HepG2 (cell line): ENCODE data around the gene MAPRE3. TPM values are rescaled to one million over a fixed set of nuclear protein-coding genes. Genes with fewer than 3 reads are reported as not detected.

ENCODE experiments used
- BORCS8-MEF2B ChIP-seq: sonication (generic); formaldehyde crosslinking; IDR thresholded peaks from 2 replicates; pipeline ENCODE4 v1.8.0; 2022; ENCODE audit warnings: mild to moderate bottlenecking, missing genetic modification reagents
- BRCA1 ChIP-seq: sonication (generic); formaldehyde crosslinking; IDR thresholded peaks from 2 replicates; pipeline ENCODE4 v1.4.0; 2020; ENCODE audit warnings: missing genetic modification reagents
- CC2D1A ChIP-seq: sonication (generic); formaldehyde crosslinking; IDR thresholded peaks from 2 replicates; pipeline ENCODE4 v1.8.1; 2023; ENCODE audit warnings: mild to moderate bottlenecking, missing genetic modification reagents
- E2F5 ChIP-seq: sonication (generic); formaldehyde crosslinking; conservative IDR thresholded peaks from 2 replicates; pipeline ENCODE4 v1.4.0; 2020; ENCODE audit warnings: missing genetic modification reagents
- EEA1 ChIP-seq: sonication (generic); formaldehyde crosslinking; IDR thresholded peaks from 2 replicates; pipeline ENCODE4 v1.5.1; 2020; ENCODE audit warnings: mild to moderate bottlenecking, missing genetic modification reagents, borderline replicate concordance
- FOXA3 ChIP-seq: IDR thresholded peaks from 2 replicates; pipeline ENCODE4 v1.6.1; 2016; ENCODE audit warnings: missing genetic modification reagents, missing compliant biosample characterization
- GTF3A ChIP-seq: sonication (generic); formaldehyde crosslinking; conservative IDR thresholded peaks from 2 replicates; pipeline ENCODE4 v1.4.0; 2020; ENCODE audit warnings: mild to moderate bottlenecking, missing genetic modification reagents
- HNRNPL ChIP-seq: fragments of 200-400 bp; formaldehyde crosslinking; IDR thresholded peaks from 2 replicates; pipeline ENCODE4 v1.6.1; 2017; ENCODE audit warnings: mild to moderate bottlenecking, low read depth, low read length
- KAT7 ChIP-seq: IDR thresholded peaks from 2 replicates; pipeline ENCODE4 v1.6.1; 2018; ENCODE audit warnings: borderline replicate concordance, missing compliant biosample characterization
- KLF13 ChIP-seq: sonication (generic); formaldehyde crosslinking; IDR thresholded peaks from 2 replicates; pipeline ENCODE4 v1.4.0; 2020; ENCODE audit warnings: mild to moderate bottlenecking, missing genetic modification reagents
- MTF1 ChIP-seq: sonication (generic); formaldehyde crosslinking; IDR thresholded peaks from 2 replicates; pipeline ENCODE4 v1.5.0; 2020; ENCODE audit warnings: missing genetic modification reagents
- NCOA1 ChIP-seq: sonication (generic); formaldehyde crosslinking; IDR thresholded peaks from 2 replicates; pipeline ENCODE4 v1.9.0; 2021; ENCODE audit warnings: missing genetic modification reagents
- NR2C2 ChIP-seq: sonication (generic); formaldehyde crosslinking; IDR thresholded peaks from 2 replicates; pipeline ENCODE4 v1.4.0; 2020; ENCODE audit warnings: missing genetic modification reagents, mild to moderate bottlenecking, moderate library complexity, borderline replicate concordance
- SIN3B ChIP-seq: fragments of 150-350 bp; IDR thresholded peaks from 2 replicates; pipeline ENCODE4 v1.6.1; 2014; ENCODE audit warnings: low read length
- SOX5 ChIP-seq: IDR thresholded peaks from 2 replicates; pipeline ENCODE4 v1.6.1; 2016; ENCODE audit warnings: borderline replicate concordance
- SP140L ChIP-seq: sonication (generic); formaldehyde crosslinking; IDR thresholded peaks from 2 replicates; pipeline ENCODE4 v1.4.0; 2020; ENCODE audit warnings: missing genetic modification reagents, borderline replicate concordance
- TEF ChIP-seq: sonication (generic); formaldehyde crosslinking; IDR thresholded peaks from 2 replicates; pipeline ENCODE4 v1.5.0; 2020; ENCODE audit warnings: missing genetic modification reagents
- THAP7 ChIP-seq: sonication (generic); formaldehyde crosslinking; IDR thresholded peaks from 2 replicates; pipeline ENCODE4 v1.8.1; 2023; ENCODE audit warnings: mild to moderate bottlenecking, missing genetic modification reagents
- ZBTB21 ChIP-seq: sonication (generic); formaldehyde crosslinking; IDR thresholded peaks from 2 replicates; pipeline ENCODE4 v1.4.0; 2020; ENCODE audit warnings: missing genetic modification reagents
- ZKSCAN1 ChIP-seq: fragments of 150-350 bp; IDR thresholded peaks from 2 replicates; pipeline ENCODE4 v1.6.1; 2014; ENCODE audit warnings: low read length
- ZNF207 ChIP-seq: fragments of 450-650 bp; IDR thresholded peaks from 2 replicates; pipeline ENCODE4 v1.6.1; 2016; ENCODE audit warnings: antibody characterized with exemption, borderline replicate concordance
- ZNF230 ChIP-seq: sonication (generic); formaldehyde crosslinking; IDR thresholded peaks from 2 replicates; pipeline ENCODE4 v1.4.0; 2020; ENCODE audit warnings: mild to moderate bottlenecking, missing genetic modification reagents
- ZNF34 ChIP-seq: sonication (generic); formaldehyde crosslinking; IDR thresholded peaks from 2 replicates; pipeline ENCODE4 v1.4.0; 2020; ENCODE audit warnings: mild to moderate bottlenecking, missing genetic modification reagents, borderline replicate concordance
- ZNF607 ChIP-seq: sonication (generic); formaldehyde crosslinking; IDR thresholded peaks from 2 replicates; pipeline ENCODE4 v1.5.1; 2020; ENCODE audit warnings: missing genetic modification reagents, mild to moderate bottlenecking, borderline replicate concordance
- ZNF616 ChIP-seq: sonication (generic); formaldehyde crosslinking; IDR thresholded peaks from 2 replicates; pipeline ENCODE4 v1.5.0; 2020; ENCODE audit warnings: low read depth, mild to moderate bottlenecking, missing genetic modification reagents
- ZNF644 ChIP-seq: IDR thresholded peaks from 2 replicates; pipeline ENCODE4 v1.6.1; 2016; ENCODE audit warnings: low read depth
- ZNF772 ChIP-seq: sonication (generic); formaldehyde crosslinking; IDR thresholded peaks from 2 replicates; pipeline ENCODE4 v1.5.0; 2020; ENCODE audit warnings: mild to moderate bottlenecking, missing genetic modification reagents
- ZNF777 ChIP-seq: sonication (generic); formaldehyde crosslinking; IDR thresholded peaks from 2 replicates; pipeline ENCODE4 v1.4.0; 2020; ENCODE audit warnings: missing genetic modification reagents
- polyA plus RNA-seq, 8 experiments: library from polyadenylated mRNA; depleted of rRNA in 3 of 8; stranded (reverse) in 7 of 8; unstranded in 1 of 8; fragments of >200 nt; fragmentation: Illumina TruSeq in 4 of 8; extraction: Trizol in 4 of 8; gene quantifications; 2 replicates each; pipeline versions ENCODE4 v1.2.1 to v1.2.3, GENCODE V29; 2011 to 2016; ENCODE audit warnings: low read depth in 4 of 8, missing spikeins in 1 of 8, mixed read lengths in 1 of 8; ENCODE audit not compliant: insufficient read depth in 1 of 8
- total RNA-seq, 5 experiments: library from RNA; depleted of rRNA; stranded (reverse); fragments of >200 nt; fragmentation: Illumina TruSeq; extraction: Trizol; gene quantifications; 2 replicates each; pipeline ENCODE4 v1.2.3, GENCODE V29; 2016; ENCODE audit warnings: low read depth in 1 of 5

The MAPRE3 gene
- total and polyA plus RNA-seq, 2 of the 13 experiments (the other 11 are each of a cell fraction or from before 2014, with no cell fraction given), result 0.31 to 0.91 TPM

- 0 out of 2 replicates have a peak, but pooled peaks have one; percentile 70 for TF ChIP-seq SP140L (CRISPR knock-in tag)
- no peak for TF ChIP-seq BORCS8-MEF2B
- no peak for TF ChIP-seq CC2D1A (CRISPR knock-in tag)
- TF ChIP-seq ZNF644, result peak; percentile 55; the same call in 1 of the 2 replicates
- no peak for TF ChIP-seq ZNF607 (CRISPR knock-in tag)
- no peak for TF ChIP-seq ZNF777 (CRISPR knock-in tag)
- TF ChIP-seq FOXA3 (CRISPR knock-in tag), result peak; percentile 63
- TF ChIP-seq ZKSCAN1, result no peak
- peak; percentile 39; the same call in 1 of the 2 replicates for TF ChIP-seq ZNF230 (CRISPR knock-in tag)
- no peak; the same call in none of the 2 replicates for TF ChIP-seq SOX5 (CRISPR knock-in tag)
- no peak for TF ChIP-seq ZNF207
- TF ChIP-seq ZNF616 (CRISPR knock-in tag), result peak; percentile 33; the same call in 1 of the 2 replicates
- TF ChIP-seq BRCA1 (CRISPR knock-in tag), result peak; percentile 89; the same call in 1 of the 2 replicates
- TF ChIP-seq SIN3B, result no peak
- no peak; the same call in 1 of the 2 replicates for TF ChIP-seq KLF13 (CRISPR knock-in tag)
- TF ChIP-seq ZNF772 (CRISPR knock-in tag), result no peak
- no peak for TF ChIP-seq THAP7 (CRISPR knock-in tag)
- TF ChIP-seq GTF3A, result no peak
- TF ChIP-seq NR2C2 (CRISPR knock-in tag), result no peak; the same call in none of the 2 replicates
- no peak for TF ChIP-seq E2F5
- TF ChIP-seq NCOA1, result no peak
- TF ChIP-seq ZBTB21, result no peak
- 0 out of 2 replicates have a peak, but pooled peaks have one; percentile 41 for TF ChIP-seq HNRNPL
- TF ChIP-seq TEF (CRISPR knock-in tag), result no peak
- no peak for TF ChIP-seq MTF1
- TF ChIP-seq EEA1 (CRISPR knock-in tag), result no peak
- no peak for TF ChIP-seq ZNF34 (CRISPR knock-in tag)
- TF ChIP-seq KAT7 (CRISPR knock-in tag), result 0 out of 2 replicates have a peak, but pooled peaks have one; percentile 37
Observed at GRCh38 chr2:26925100-26925791, 45.2 kb upstream of the MAPRE3 start (continued).
